Right lobe of liver (tissue), 4 donors: Measurements from ENCODE around the gene ASNS.
"Not testable (repeated sequence)": the region's sequence is repeated elsewhere in the genome, so short reads cannot be mapped to it uniquely, and the experiment has no call there.

Source experiments
- CTCF ChIP-seq, 4 donors: fragments of 200-600 bp in 3 of 4; fragments of 450-650 bp in 1 of 4; IDR thresholded peaks; one replicate each; pipeline versions ENCODE4 v1.5.1 to v1.8.0; 2016 to 2022; ENCODE audit warnings: antibody characterized with exemption in 4 of 4, mild to moderate bottlenecking in 2 of 4
- POLR2A ChIP-seq: fragments of 450-650 bp; IDR thresholded peaks from one replicate; pipeline ENCODE4 v1.6.1; 2017; ENCODE audit warnings: antibody characterized with exemption, mild to moderate bottlenecking
- donor health status: DM: no; HTN: no; CAD: no.
- donor health status: DM: no; HTN: no; CAD: no.
- donor health status: DM: no; HTN: yes; CAD: no.

GRCh38 chr7:97921254-97921653 is 49.0 kb upstream of the ASNS start:
- not testable (repeated sequence) for TF ChIP-seq CTCF (IDR thresholded peaks at IDR 0.05); POLR2A
